GM12873 (cell line): ENCODE data around the gene GPX2.
A peak's percentile ranks its signal among the peaks of the same experiment; 100 is the strongest.

Experiments
- TF ChIP-seq, protein P1 (sequence below): IDR thresholded peaks from 2 replicates; pipeline ENCODE4 v1.5.1; 2012; ENCODE audit warnings: low read depth, mild to moderate bottlenecking, moderate library complexity, low read length, control low read depth; ENCODE audit not compliant: insufficient read depth; ENCODE audit errors: missing control alignments

GPX2 gene

DNA sequence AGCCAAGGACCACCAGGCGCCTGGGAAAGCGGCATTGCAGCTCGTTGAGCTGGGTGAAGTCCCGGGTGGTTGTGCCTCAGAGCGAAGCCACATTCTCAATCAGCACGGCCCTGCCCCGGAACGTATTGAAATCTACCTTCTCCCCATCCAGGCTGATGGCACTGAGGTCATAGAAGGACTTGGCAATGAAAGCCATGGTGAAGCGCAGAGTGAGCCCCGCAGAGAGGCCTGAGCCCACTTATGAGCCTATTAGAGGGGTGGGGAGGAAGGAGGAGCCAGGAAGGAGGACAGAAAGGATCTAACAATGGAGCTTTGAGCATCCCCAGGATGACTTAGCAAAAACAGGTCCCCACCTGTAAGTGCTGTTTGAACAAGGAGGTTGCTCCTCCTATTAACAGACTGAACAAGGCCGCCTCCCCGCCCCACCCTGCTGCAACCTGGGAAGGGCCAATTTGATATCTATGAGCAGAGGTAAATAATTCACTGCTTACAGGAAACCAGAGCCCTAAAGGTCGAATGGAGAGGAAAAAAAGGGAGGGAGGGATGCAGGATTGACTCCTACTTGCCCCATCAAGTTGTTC, at the start of gene GPX2:
GPX2 (minus strand) TSS at position 215 of the 581 bp plus-strand sequence; CDS start at position 196, 19 bp downstream.
- TF ChIP-seq, protein P1, sequence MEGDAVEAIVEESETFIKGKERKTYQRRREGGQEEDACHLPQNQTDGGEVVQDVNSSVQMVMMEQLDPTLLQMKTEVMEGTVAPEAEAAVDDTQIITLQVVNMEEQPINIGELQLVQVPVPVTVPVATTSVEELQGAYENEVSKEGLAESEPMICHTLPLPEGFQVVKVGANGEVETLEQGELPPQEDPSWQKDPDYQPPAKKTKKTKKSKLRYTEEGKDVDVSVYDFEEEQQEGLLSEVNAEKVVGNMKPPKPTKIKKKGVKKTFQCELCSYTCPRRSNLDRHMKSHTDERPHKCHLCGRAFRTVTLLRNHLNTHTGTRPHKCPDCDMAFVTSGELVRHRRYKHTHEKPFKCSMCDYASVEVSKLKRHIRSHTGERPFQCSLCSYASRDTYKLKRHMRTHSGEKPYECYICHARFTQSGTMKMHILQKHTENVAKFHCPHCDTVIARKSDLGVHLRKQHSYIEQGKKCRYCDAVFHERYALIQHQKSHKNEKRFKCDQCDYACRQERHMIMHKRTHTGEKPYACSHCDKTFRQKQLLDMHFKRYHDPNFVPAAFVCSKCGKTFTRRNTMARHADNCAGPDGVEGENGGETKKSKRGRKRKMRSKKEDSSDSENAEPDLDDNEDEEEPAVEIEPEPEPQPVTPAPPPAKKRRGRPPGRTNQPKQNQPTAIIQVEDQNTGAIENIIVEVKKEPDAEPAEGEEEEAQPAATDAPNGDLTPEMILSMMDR = no peak

DNA sequence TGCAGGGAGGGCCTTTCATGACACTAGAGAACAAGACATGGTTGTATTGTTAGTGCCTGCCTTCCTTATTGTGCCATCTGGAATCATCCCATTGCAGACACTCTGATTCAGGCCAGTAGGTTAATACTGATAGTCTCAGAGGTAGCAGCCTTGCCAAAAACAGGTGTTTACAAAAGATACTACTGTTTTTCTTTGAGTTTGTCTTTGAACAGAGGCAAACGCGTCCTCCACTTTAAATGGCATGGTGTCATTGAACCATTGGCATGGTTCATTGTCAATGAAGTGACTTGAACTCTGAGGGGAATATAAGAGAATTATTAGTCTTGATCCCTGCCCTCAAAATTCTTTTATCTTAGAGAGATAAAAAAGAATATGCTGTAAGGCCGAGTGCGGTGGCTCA, 48.4 kb upstream of the GPX2 start:
- TF ChIP-seq, protein P1 = no peak

DNA sequence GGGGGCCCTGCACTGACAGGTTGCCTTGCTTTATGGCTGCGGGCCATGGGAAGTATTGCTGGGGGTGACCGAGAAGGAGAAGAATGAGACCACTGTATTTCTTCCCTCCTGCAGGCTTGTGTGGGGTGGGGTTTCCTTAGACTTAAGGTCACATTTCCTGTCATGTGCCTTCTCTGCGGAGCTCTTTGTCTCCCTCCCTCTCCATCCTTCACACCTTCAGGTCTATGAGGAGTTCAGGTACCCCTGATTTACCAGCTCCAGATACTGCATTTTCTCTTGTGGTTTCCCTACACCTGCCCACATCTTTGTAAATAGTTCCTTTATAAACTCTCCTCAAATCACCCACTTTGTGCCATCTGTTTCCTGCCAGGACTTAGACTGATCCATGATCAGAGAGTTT, 47.8 kb upstream of the GPX2 start:
- TF ChIP-seq, protein P1 = peak; percentile 17

DNA sequence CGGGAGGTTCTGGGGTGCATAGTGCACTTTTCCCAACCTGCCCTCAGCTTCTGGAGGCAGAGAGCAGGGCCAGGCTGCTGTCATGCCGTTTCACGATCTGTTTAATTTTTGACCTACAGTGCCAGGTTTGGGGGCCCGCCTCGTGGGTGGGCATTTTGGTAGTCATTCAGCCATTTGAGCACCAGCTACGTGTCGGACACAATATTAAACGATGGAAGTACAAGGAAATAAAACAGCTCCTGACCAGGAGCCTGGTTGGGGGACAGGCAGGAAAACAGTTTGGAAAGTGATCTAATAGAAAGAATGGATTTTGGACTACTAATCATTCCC, 44.9 kb upstream of the GPX2 start:
- TF ChIP-seq, protein P1 = no peak

DNA sequence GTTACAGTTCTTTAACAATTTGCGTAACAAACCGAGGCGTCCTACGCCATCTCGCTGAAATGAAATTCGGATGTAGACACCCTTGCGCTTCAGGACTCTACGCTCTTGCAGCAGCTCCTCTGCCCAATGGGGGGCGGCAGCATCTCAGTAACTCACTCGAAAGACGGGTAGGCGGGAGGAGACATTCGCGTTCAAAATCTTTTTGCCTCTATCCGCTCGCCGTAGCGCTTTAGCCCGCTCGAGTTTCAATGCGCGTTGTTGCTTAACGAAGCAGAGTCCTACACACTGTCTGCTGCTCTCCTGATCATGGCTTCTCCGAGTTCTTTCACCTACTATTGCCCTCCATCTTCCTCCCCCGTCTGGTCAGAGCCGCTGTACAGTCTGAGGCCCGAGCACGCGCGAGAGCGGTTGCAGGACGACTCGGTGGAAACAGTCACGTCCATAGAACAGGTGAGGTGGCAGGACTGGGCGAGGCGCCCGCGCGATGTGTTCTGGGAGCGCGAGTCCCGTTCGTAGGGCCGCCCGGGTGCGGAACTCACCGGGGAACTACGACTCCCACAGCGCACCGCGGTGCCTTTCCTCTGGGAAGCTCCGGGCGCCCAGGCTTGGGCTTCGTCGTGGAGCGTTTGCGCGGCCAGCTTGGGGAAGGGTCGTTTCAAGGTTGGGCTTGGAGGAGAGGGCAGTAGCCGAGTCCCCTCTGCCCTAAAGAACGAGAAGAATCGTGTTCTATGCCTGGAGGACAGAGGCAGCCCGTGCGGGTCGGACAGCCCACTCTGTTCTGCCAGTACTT, 44.3 kb upstream of the GPX2 start, which contains the start of gene FNTB:
FNTB (plus strand) TSS at position 248 of the 790 bp plus-strand sequence; CDS start at position 307, 59 bp downstream.
- TF ChIP-seq, protein P1 = peak; percentile 90

DNA sequence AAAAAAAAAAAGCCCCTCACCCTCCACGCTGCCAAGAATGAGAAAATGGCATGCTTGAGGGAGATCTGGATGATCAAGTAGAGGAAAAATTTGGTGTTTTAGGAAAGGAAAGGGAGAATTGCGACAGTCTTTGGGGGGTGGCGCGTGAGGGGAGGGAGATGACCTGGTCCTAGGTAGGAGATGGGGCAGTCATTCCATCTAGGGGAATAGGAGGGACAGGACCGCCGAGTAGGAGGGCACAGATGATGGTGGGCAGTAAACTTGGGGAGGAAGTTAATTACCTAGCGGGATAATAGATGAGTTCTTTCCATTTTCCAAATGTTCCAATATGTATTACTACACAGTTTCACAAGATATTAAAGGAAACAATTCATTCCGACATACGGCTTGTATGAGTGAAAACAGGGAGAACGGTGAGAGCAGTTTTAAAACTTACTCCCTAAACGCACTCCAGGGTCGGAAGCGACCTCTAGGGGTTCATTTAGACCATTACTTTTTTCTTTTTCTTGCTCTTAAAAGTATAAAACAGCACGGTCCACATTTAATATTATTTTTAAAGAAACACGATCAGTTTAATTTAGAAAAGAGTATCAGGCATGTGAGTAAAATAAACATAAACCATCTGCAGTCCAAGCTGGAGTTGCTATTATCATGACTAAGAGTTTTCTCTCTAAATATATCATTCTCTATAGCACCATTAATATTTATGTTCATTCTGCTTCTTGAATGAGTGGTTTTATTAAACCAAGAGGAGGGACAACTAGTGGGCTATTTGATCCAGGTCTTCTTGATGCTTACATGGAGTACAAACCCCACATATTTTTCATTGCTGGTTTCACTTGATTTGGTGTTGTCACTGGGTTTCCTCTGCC, 41.1 kb upstream of the GPX2 start:
- TF ChIP-seq, protein P1 = peak; percentile 72
